Measurements from ENCODE around the gene MRPL54.
"Not testable (repeated sequence)": the region's sequence is repeated elsewhere in the genome, so short reads cannot be mapped to it uniquely, and the experiment has no call there.

- TF ChIP-seq CTCF (IDR thresholded peaks at IDR 0.05; ENCODE audit: insufficient read depth, low read length); REST (IDR thresholded peaks at IDR 0.05; ENCODE audit: insufficient replicate concordance, low read depth): not testable (repeated sequence)
Observed at GRCh38 chr19:3765757-3766156, 3.3 kb downstream of the MRPL54 start.

Measured in HL-60 (cell line).